GM12878 (cell line): ENCODE data around the gene TMEM88. TPM values are rescaled to one million over a fixed set of nuclear protein-coding genes. Genes with fewer than 3 reads are reported as not detected.
A peak's percentile ranks its signal among the peaks of the same experiment; 100 is the strongest.

Experiments used
- ATAC-seq: fragments of 200-7000 bp; cut with Tn5 transposase; 3 replicates; pipeline ENCODE4 v1.9.1; 2020; ENCODE audit warnings: mild to moderate bottlenecking, moderate library complexity
- BruUV-seq: library from RNA; stranded (reverse); fragments of 400-500 nt; replicated peaks from 2 replicates; lab custom pipeline; 2021; lab: Mats Ljungman, UMichigan
- CTCF ChIA-PET: fragments of 300-600 bp; sonication (Branson Sonifier 250); formaldehyde crosslinking; extraction: SDS; loops from one replicate; lab custom pipeline; 2021; ENCODE audit warnings: inconsistent platforms; lab: Yijun Ruan, JAX
- POLR2A ChIA-PET: fragments of 350-600 bp; formaldehyde crosslinking; extraction: SDS; loops from one replicate; lab custom pipeline; 2021; ENCODE audit warnings: inconsistent platforms; lab: Charles Lee
- RAD21 ChIA-PET: fragments of 300-600 bp; sonication (Branson Sonifier 250); formaldehyde crosslinking; loops from one replicate; lab custom pipeline; 2023; ENCODE audit warnings: antibody characterized with exemption; ENCODE audit not compliant: unreplicated experiment; lab: Charles Lee
- SMC1A ChIA-PET: fragments of 300-600 bp; sonication (Branson Sonifier 250); formaldehyde crosslinking; loops from one replicate; lab custom pipeline; 2023; ENCODE audit not compliant: unreplicated experiment, uncharacterized antibody; lab: Charles Lee
- DNase-seq: peaks from one replicate; pipeline ENCODE4 v3.0.0-alpha.2; 2011; ENCODE audit warnings: low read depth, low spot score
- FAIRE-seq: peaks from 3 replicates; lab custom pipeline; 2011; peaks lifted over from hg19 to GRCh38; lab: Jason Lieb, UNC
- H2AFZ ChIP-seq: 2 replicates; pipeline ENCODE4 v1.6.0; 2011; ENCODE audit warnings: low read depth, low read length, control low read depth; ENCODE audit not compliant: control insufficient read depth
- H3K27ac ChIP-seq: 2 replicates; pipeline ENCODE4 v1.5.1; 2011; ENCODE audit warnings: control low read depth; ENCODE audit not compliant: control insufficient read depth, insufficient read depth
- H3K27me3 ChIP-seq, 2 experiments: replicated peaks in 1 of 2; 2 replicates each; pipeline versions ENCODE4 v1.6.0 to v1.6.1; 2011; ENCODE audit warnings: low read length in 1 of 2; ENCODE audit not compliant: control insufficient read depth in 2 of 2, insufficient read depth in 2 of 2
- H3K36me3 ChIP-seq, 2 experiments: 2 replicates each; pipeline ENCODE4 v1.5.1; 2011; ENCODE audit warnings: low read length in 1 of 2; ENCODE audit not compliant: control insufficient read depth in 2 of 2, insufficient read depth in 2 of 2
- H3K4me1 ChIP-seq: 2 replicates; pipeline ENCODE4 v1.6.1; 2011; ENCODE audit warnings: mild to moderate bottlenecking, low read length, moderate library complexity, mixed read lengths; ENCODE audit not compliant: control insufficient read depth, insufficient read depth
- H3K4me2 ChIP-seq: 2 replicates; pipeline ENCODE4 v1.6.0; 2011; ENCODE audit warnings: control low read depth; ENCODE audit not compliant: control insufficient read depth, insufficient read depth
- H3K4me3 ChIP-seq: fragments of 200-600 bp; sonication (generic); 2 replicates; pipeline ENCODE4 v1.5.1; 2016
- H3K79me2 ChIP-seq: 2 replicates; pipeline ENCODE4 v1.6.0; 2011; ENCODE audit warnings: low read length; ENCODE audit not compliant: control insufficient read depth, insufficient read depth
- H3K9ac ChIP-seq: 2 replicates; pipeline ENCODE4 v1.8.0; 2011; ENCODE audit warnings: low read length, control low read depth, mixed read lengths; ENCODE audit not compliant: control insufficient read depth, insufficient read depth
- H3K9me3 ChIP-seq: replicated peaks from 3 replicates; pipeline ENCODE4 v1.5.1; 2011; ENCODE audit warnings: mild to moderate bottlenecking, low read length; ENCODE audit not compliant: control insufficient read depth, insufficient read depth
- H4K20me1 ChIP-seq: 2 replicates; pipeline ENCODE4 v1.6.0; 2011; ENCODE audit not compliant: control insufficient read depth, insufficient read depth
- ATF7 ChIP-seq: fragments of 450-650 bp; IDR thresholded peaks from 2 replicates; pipeline ENCODE4 v1.6.1; 2016; ENCODE audit warnings: low read depth, mild to moderate bottlenecking
- BHLHE40 ChIP-seq, 2 experiments: fragments of 450-650 bp in 1 of 2; IDR thresholded peaks; 2 replicates each; pipeline ENCODE4 v1.6.1; 2011 to 2017; ENCODE audit warnings: low read depth in 2 of 2, borderline replicate concordance in 1 of 2, improper control_type of control experiment in 1 of 2, low read length in 1 of 2, mild to moderate bottlenecking in 1 of 2
- EGR1 ChIP-seq, 2 experiments: IDR thresholded peaks; 1 replicate in 1 of 2; 2 replicates in 1 of 2; pipeline ENCODE4 v1.6.1; 2011 to 2012; ENCODE audit warnings: low read depth in 2 of 2, low read length in 2 of 2, borderline replicate concordance in 1 of 2, mild to moderate bottlenecking in 1 of 2, moderate library complexity in 1 of 2
- HDGF ChIP-seq: fragments of 450-650 bp; IDR thresholded peaks from 2 replicates; pipeline ENCODE4 v1.6.1; 2016; ENCODE audit warnings: antibody characterized with exemption
- POLR2A ChIP-seq: IDR thresholded peaks from 2 replicates; pipeline ENCODE4 v1.6.1; 2011; ENCODE audit warnings: low read depth, mild to moderate bottlenecking, low read length
- SIN3A ChIP-seq: IDR thresholded peaks from 2 replicates; pipeline ENCODE4 v1.6.1; 2012; ENCODE audit warnings: low read depth, low read length, improper control_type of control experiment
- SP1 ChIP-seq: IDR thresholded peaks from one replicate; pipeline ENCODE4 v1.6.1; 2011; ENCODE audit warnings: low read depth, low read length
- SPI1 ChIP-seq: IDR thresholded peaks from 2 replicates; pipeline ENCODE4 v1.6.1; 2011; ENCODE audit warnings: low read depth, mild to moderate bottlenecking, low read length, moderate library complexity, borderline replicate concordance; ENCODE audit not compliant: insufficient read depth
- SREBF2 ChIP-seq: IDR thresholded peaks from 2 replicates; pipeline ENCODE4 v1.6.1; 2012; ENCODE audit warnings: mild to moderate bottlenecking, low read length
- TBL1XR1 ChIP-seq: IDR thresholded peaks from 2 replicates; pipeline ENCODE4 v1.6.1; 2012; ENCODE audit warnings: low read depth, low read length, improper control_type of control experiment
- TCF12 ChIP-seq: IDR thresholded peaks from 2 replicates; pipeline ENCODE4 v1.6.1; 2011; ENCODE audit warnings: low read depth, mild to moderate bottlenecking, low read length
- TCF3 ChIP-seq: IDR thresholded peaks from 2 replicates; pipeline ENCODE4 v1.6.1; 2012; ENCODE audit warnings: low read depth, mild to moderate bottlenecking, low read length, borderline replicate concordance; ENCODE audit not compliant: insufficient read depth
- WGBS: methylation state at CpG from one replicate; pipeline ENCODE4 v1.1.6; 2016; ENCODE audit warnings: low lambda C conversion rate; ENCODE audit not compliant: insufficient replicate concordance, insufficient coverage; ENCODE audit errors: missing lambda C conversion rate; 5-methylcytosine and 5-hydroxymethylcytosine counted together
- in situ Hi-C: fragments of 300-500 bp; cut with MboI; formaldehyde crosslinking; loops from 9 replicates; pipeline ENCODE4 v1.14.3; 2018; ENCODE audit warnings: mixed read lengths
- intact Hi-C: fragments of 100-400 bp; cut with micrococcal nuclease; formaldehyde crosslinking; loops from one replicate; pipeline ENCODE4 v1.14.2; 2022; ENCODE audit not compliant: unreplicated experiment
- polyA plus RNA-seq, 11 experiments: library from polyadenylated mRNA; depleted of rRNA in 4 of 11; unstranded in 6 of 11; stranded (reverse) in 5 of 11; fragments of >200 nt; fragmentation: Nextera tagmentation in 4 of 11; fragmentation: Illumina TruSeq in 1 of 11; extraction: Ambion mirVana in 4 of 11; extraction: Trizol in 1 of 11; gene quantifications; 1 replicate in 1 of 11; 2 replicates in 10 of 11; pipeline versions ENCODE4 v1.2.1 to v1.2.3, GENCODE V29; 2011 to 2016; ENCODE audit warnings: inconsistent platforms in 2 of 11, missing spikeins in 2 of 11, low read depth in 1 of 11
- total RNA-seq, 4 experiments: library from RNA; depleted of rRNA in 3 of 4; stranded (reverse); fragments of >200 nt in 3 of 4; fragmentation: Illumina TruSeq in 1 of 4; extraction: Trizol in 1 of 4; gene quantifications; 2 replicates each; pipeline versions ENCODE4 v1.2.1 to v1.2.3, GENCODE V29; 2013 to 2021

TMEM88 gene
- total and polyA plus RNA-seq, 10 of the 15 experiments (the other 5 are each of a cell fraction or from before 2014, with no cell fraction given), result 0.21 to 2.2 (median 0.62) TPM; not detected in 5

DNA sequence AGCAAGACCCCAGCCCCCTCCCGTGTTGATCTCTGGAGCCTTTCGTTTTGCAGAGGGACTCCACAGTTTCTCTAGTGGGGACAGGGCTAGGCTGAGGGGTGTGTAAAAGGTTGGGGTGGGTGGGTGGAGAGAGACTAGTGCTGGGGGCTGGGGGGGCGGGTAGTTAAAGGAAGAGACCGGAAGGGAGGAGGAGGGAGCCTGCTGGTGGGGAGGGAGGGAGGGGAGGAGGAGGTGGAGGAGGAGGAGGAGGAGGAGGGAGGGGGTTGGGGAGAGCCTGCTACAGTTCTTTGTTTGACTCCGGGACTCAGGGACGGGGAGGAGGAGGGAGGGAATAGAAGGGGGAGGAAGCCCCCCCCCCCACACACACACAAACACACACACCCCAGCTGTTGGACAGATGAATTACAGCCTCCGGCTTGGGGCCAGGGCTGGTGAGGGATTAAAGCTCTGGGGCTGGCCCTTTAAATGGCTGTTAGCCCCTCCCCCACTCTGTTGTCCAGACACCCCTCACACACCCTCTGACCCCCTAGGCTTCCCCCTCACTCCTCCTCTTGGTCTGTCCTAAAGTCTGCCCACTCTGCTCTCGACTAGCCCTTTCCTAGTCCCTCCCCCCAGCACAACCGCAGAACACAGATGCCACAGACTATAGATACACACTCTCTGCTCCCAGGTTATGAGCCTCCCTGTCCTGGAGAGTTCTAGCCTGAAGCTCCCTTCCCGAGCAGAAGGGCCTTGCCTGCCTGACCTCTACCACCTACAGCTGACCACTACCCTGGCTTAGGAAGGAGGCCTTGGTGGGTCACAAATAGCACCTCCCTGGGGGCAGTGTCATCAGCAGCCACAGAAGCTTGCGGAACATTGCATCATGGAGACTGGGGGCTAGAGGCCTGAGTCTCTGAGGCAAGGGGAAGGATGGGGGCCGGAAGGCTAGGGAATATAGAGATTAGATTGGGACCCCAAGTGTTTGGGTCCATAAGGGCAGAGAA is 16.5 kb upstream of the TMEM88 start:
- CTCF ChIA-PET, result interaction anchor here (0.7 to 2.5 kb wide), 5 partner anchors 12 to 152 kb away, joined by 3 to 8 read pairs (median 7); no protein-coding TSS in a partner anchor

More for the DNA sequence above, 16.5 kb upstream of the TMEM88 start:
- WGBS, result 30% methylated on average over 7 of the region's 12 CpGs
- no peak for ATAC-seq
- Histone ChIP-seq H3K27ac (peak overlapping the region; percentile 76), H3K27me3 (no peaks in the 10 kb centered on the region), H4K20me1 (no peaks in the 10 kb centered on the region; the same call in 1 of the 2 replicates), H3K4me1 (peaks cover 33% of the 10 kb centered on the region), H3K9ac (no peak overlapping the region), H2AFZ (no peak overlapping the region), H3K36me3 (peaks cover 0 to 5% of the 10 kb centered on the region in 2 experiments; a peak in 1 of 4 replicates), H3K4me2 (peak overlapping the region; percentile 98), H3K9me3 (no peaks in the 10 kb centered on the region), H3K4me3 (peak overlapping the region; percentile 100), H3K79me2 (peaks cover 48% of the 10 kb centered on the region)
- ChIA-PET SMC1A (interaction anchor here (0.7 to 1.4 kb wide), 3 partner anchors 19 to 152 kb away, joined by 3 to 5 read pairs (median 4); partner anchors contain the start of genes CYB5D1 and NAA38), POLR2A (interaction anchor here (0.5 to 1.9 kb wide), 11 partner anchors 18 to 152 kb away, joined by 3 to 11 read pairs (median 3); partner anchors contain the start of genes CNTROB, CYB5D1, KCNAB3 and NAA38), RAD21 (interaction anchor here (1.2 to 5.4 kb wide), 5 partner anchors 13 to 93 kb away, joined by 3 to 44 read pairs (median 5); partner anchors contain the start of genes CNTROB, CYB5D1, NAA38 and TMEM88)
- intact Hi-C loops (no loop called here), in situ Hi-C loops (no loop called here)
- no peak for DNase-seq
- TF ChIP-seq SP1, result peak; percentile 22
- 0 out of 3 replicates have a peak, but pooled peaks of 1 of the 2 experiments have one; percentile 2 for TF ChIP-seq EGR1 (IDR thresholded peaks at IDR 0.05; ENCODE audit: borderline replicate concordance in 1 of 2, low read depth in 2 of 2, low read length in 2 of 2)
- 0 out of 2 replicates have a peak, but pooled peaks have one; percentile 57 for TF ChIP-seq TCF12
- TF ChIP-seq HDGF, result peak; percentile 68; the same call in 1 of the 2 replicates
- TF ChIP-seq SIN3A, result peak; percentile 41; the same call in 1 of the 2 replicates
- 0 out of 2 replicates have a peak, but pooled peaks have one; percentile 25 for TF ChIP-seq POLR2A
- 0 out of 4 replicates have a peak, but pooled peaks of 1 of the 2 experiments have one; percentile 22 for TF ChIP-seq BHLHE40 (IDR thresholded peaks at IDR 0.05; ENCODE audit: borderline replicate concordance in 1 of 2, low read depth in 2 of 2, low read length in 1 of 2)
- no peak for TF ChIP-seq SPI1
- no peak for TF ChIP-seq SREBF2
- peak; percentile 7; the same call in 1 of the 2 replicates for TF ChIP-seq TCF3
- TF ChIP-seq ATF7, result 0 out of 2 replicates have a peak, but pooled peaks have one; percentile 24
- TF ChIP-seq TBL1XR1, result no peak
- no peak for FAIRE-seq
- BruUV-seq, result no TSS peak
